GM23338 (cell line): ENCODE measurements around the gene GCSH. TPM values are rescaled to one million over a fixed set of nuclear protein-coding genes. Genes with fewer than 3 reads are reported as not detected.

ENCODE experiments used
- ATAC-seq: fragments of 200-7000 bp; cut with Tn5 transposase; 3 replicates; pipeline ENCODE4 v1.9.1; 2020
- DNase-seq: peaks from one replicate; pipeline ENCODE4 v3.0.0-alpha.2; 2015; ENCODE audit warnings: low spot score
- H2AFZ ChIP-seq: fragments of 200-600 bp; sonication (generic); 2 replicates; pipeline ENCODE4 v1.8.0; 2016; ENCODE audit warnings: antibody characterized with exemption, mild to moderate bottlenecking, moderate library complexity
- H3F3A ChIP-seq: fragments of 200-600 bp; sonication (generic); replicated peaks from 2 replicates; pipeline ENCODE4 v1.8.0; 2017; ENCODE audit warnings: antibody characterized with exemption, mixed run types, low read depth
- H3K27ac ChIP-seq: fragments of 200-600 bp; sonication (generic); 2 replicates; pipeline ENCODE4 v1.6.1; 2016; ENCODE audit warnings: low read depth
- H3K27me3 ChIP-seq: fragments of 200-600 bp; sonication (generic); 2 replicates; pipeline ENCODE4 v1.8.0; 2016; ENCODE audit warnings: mild to moderate bottlenecking, mixed run types, moderate library complexity; ENCODE audit not compliant: insufficient read depth
- H3K36me3 ChIP-seq: fragments of 200-600 bp; sonication (generic); 2 replicates; pipeline ENCODE4 v1.8.0; 2016; ENCODE audit warnings: mild to moderate bottlenecking; ENCODE audit not compliant: insufficient read depth
- H3K4me1 ChIP-seq: fragments of 200-600 bp; sonication (generic); 2 replicates; pipeline ENCODE4 v1.8.0; 2016; ENCODE audit warnings: mild to moderate bottlenecking, moderate library complexity; ENCODE audit not compliant: insufficient read depth
- H3K4me2 ChIP-seq: fragments of 200-600 bp; sonication (generic); 2 replicates; pipeline ENCODE4 v1.7.1; 2017; ENCODE audit warnings: mixed run types
- H3K4me3 ChIP-seq: fragments of 200-600 bp; sonication (generic); 2 replicates; pipeline ENCODE4 v1.6.1; 2016; ENCODE audit warnings: mixed run types
- H3K79me2 ChIP-seq: fragments of 200-600 bp; sonication (generic); replicated peaks from 2 replicates; pipeline ENCODE4 v1.8.0; 2017; ENCODE audit warnings: mild to moderate bottlenecking; ENCODE audit not compliant: insufficient read depth
- H3K9me2 ChIP-seq: fragments of 200-600 bp; sonication (generic); 2 replicates; pipeline ENCODE4 v1.8.0; 2017; ENCODE audit not compliant: insufficient read depth
- H4K20me1 ChIP-seq: fragments of 200-600 bp; sonication (generic); replicated peaks from 2 replicates; pipeline ENCODE4 v1.8.0; 2017; ENCODE audit warnings: mild to moderate bottlenecking; ENCODE audit not compliant: insufficient read depth
- H3K27ac Mint-ChIP-seq: 2 replicates; pipeline ENCODE4 v1.8.0; 2020; ENCODE audit warnings: inconsistent platforms, mild to moderate bottlenecking, moderate library complexity, mixed read lengths
- H3K27me3 Mint-ChIP-seq: 3 replicates; pipeline ENCODE4 v1.8.0; 2022; ENCODE audit warnings: low read depth, mild to moderate bottlenecking, moderate library complexity, mixed read lengths, inconsistent platforms; ENCODE audit not compliant: insufficient read depth, poor library complexity
- H3K36me3 Mint-ChIP-seq: 3 replicates; pipeline ENCODE4 v1.8.0; 2021; ENCODE audit warnings: low read depth, mild to moderate bottlenecking, inconsistent platforms, moderate library complexity, mixed read lengths
- H3K4me1 Mint-ChIP-seq: 3 replicates; pipeline ENCODE4 v1.8.0; 2020; ENCODE audit warnings: mild to moderate bottlenecking, inconsistent platforms, mixed read lengths
- H3K4me3 Mint-ChIP-seq: 3 replicates; pipeline ENCODE4 v1.8.0; 2021; ENCODE audit warnings: moderate library complexity, mild to moderate bottlenecking, inconsistent platforms, mixed read lengths
- H3K9me3 Mint-ChIP-seq: 3 replicates; pipeline ENCODE4 v1.8.0; 2020; ENCODE audit warnings: moderate library complexity, mild to moderate bottlenecking, inconsistent platforms, mixed read lengths
- CREB1 ChIP-seq: fragments of 250-450 bp; sonication (Bioruptor Pico); IDR thresholded peaks from 2 replicates; pipeline ENCODE4 v1.5.0; 2020; ENCODE audit warnings: low read depth, mild to moderate bottlenecking, moderate library complexity
- CTCF ChIP-seq, 2 experiments: fragments of 200-600 bp in 1 of 2; sonication (generic) in 1 of 2; conservative IDR thresholded peaks; 2 replicates each; pipeline versions ENCODE4 v1.5.1 to v1.6.1; 2016 to 2017; ENCODE audit warnings: antibody characterized with exemption in 2 of 2, low read depth in 2 of 2, mild to moderate bottlenecking in 2 of 2, moderate library complexity in 1 of 2
- EZH2phosphoT487 ChIP-seq: fragments of 200-600 bp; sonication (generic); IDR thresholded peaks from one replicate; pipeline ENCODE4 v1.8.1; 2018; ENCODE audit warnings: antibody characterized with exemption; ENCODE audit not compliant: unreplicated experiment
- JUNB ChIP-seq: IDR thresholded peaks from one replicate; pipeline ENCODE4 v1.6.1; 2016; ENCODE audit warnings: antibody characterized with exemption; ENCODE audit not compliant: unreplicated experiment
- STAT1 ChIP-seq: IDR thresholded peaks from one replicate; pipeline ENCODE4 v1.6.1; 2016; ENCODE audit warnings: antibody characterized with exemption; ENCODE audit not compliant: unreplicated experiment
- ZNF462 ChIP-seq: fragments of 250-450 bp; sonication (Bioruptor Pico); IDR thresholded peaks from 2 replicates; pipeline ENCODE4 v1.5.0; 2020; ENCODE audit warnings: mild to moderate bottlenecking, moderate library complexity
- polyA plus RNA-seq: library from polyadenylated mRNA; unstranded; fragments of >200 nt; fragmentation: Nextera tagmentation; extraction: Ambion mirVana; gene quantifications from 2 replicates; pipeline ENCODE4 v1.2.1, GENCODE V29; 2016
- total RNA-seq: library from RNA; depleted of rRNA; stranded (reverse); fragments of >200 nt; shearing (Covaris generic); gene quantifications from 2 replicates; pipeline ENCODE4 v1.2.3, GENCODE V29; 2014
- TF ChIP-seq, protein P1 (sequence below): IDR thresholded peaks from one replicate; pipeline ENCODE4 v1.6.1; 2018; ENCODE audit warnings: antibody characterized with exemption; ENCODE audit not compliant: unreplicated experiment
- TF ChIP-seq, protein P2 (sequence below): IDR thresholded peaks from 2 replicates; pipeline ENCODE4 v1.6.1; 2016; ENCODE audit warnings: antibody characterized with exemption

GCSH gene
- total and polyA plus RNA-seq, 2 experiments from 2014 or later = 118 to 389 TPM

DNA sequence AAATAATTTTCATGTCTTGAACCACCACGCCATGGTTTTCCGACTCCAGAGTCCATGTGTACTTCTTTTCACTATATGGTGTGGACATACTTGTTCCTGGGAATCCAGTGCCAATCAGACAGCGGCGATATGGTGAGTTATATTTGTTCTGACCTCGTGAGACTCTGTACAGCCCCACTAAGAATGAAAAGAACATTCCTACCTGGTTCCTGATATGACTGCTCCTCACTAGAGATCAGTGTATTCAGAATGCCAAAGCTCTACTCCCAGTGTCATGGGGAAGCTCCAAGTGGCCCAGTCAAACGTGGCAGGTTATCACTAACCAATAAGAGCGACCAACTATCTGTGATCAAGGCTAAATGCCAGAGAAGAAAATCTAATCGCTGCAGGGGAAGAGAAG is 25.2 kb downstream of the GCSH start (continued):
- TF ChIP-seq ZNF462 (CRISPR knock-in tag) (no peak), JUNB (no peak), CTCF (conservative IDR thresholded peaks at IDR 0.05; ENCODE audit: low read depth in 2 of 2) (no peak)

DNA sequence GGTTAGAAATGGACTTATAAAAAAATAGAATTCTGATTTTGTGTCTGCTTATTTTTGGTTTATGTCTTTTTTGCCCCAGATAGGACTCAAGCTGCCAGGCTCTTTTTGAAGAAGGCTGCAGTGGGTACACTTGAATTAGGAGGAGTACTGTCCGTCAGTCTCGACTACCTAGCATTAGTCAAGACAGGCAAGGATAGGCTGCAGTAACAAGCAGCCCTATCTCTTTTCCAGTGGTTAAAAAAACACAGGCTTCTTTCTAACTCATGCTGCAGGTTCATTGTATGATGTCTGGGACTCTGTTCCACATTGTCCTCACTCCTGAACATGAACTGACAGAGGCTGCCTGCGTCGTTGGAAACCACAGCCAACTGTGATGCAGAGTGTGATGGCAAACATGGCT is 27.1 kb downstream of the GCSH start:
- Histone ChIP-seq H3K36me3 (no peaks in the 10 kb centered on the region), H3K79me2 (no peaks in the 10 kb centered on the region), H3K4me1 (peaks cover 9% of the 10 kb centered on the region; the same call in 1 of the 2 replicates), H3K9me2 (no peaks in the 10 kb centered on the region), H3K27me3 (no peaks in the 10 kb centered on the region), H3K4me3 (no peak overlapping the region), H2AFZ (no peak overlapping the region), H3K4me2 (no peak overlapping the region), H3F3A (no peaks in the 10 kb centered on the region), H4K20me1 (no peaks in the 10 kb centered on the region), H3K27ac (no peak overlapping the region)
- no peaks in the 10 kb centered on the region for H3K36me3 Mint-ChIP-seq
- H3K4me1 Mint-ChIP-seq = peaks cover 14% of the 10 kb centered on the region
- DNase-seq (no peak), ATAC-seq (no peak)
- H3K27me3 Mint-ChIP-seq = peaks cover 2% of the 10 kb centered on the region
- no peak overlapping the region for H3K4me3 Mint-ChIP-seq
- no peaks in the 10 kb centered on the region for H3K9me3 Mint-ChIP-seq
- no peak overlapping the region for H3K27ac Mint-ChIP-seq
- TF ChIP-seq CREB1 (CRISPR knock-in tag) = no peak
- TF ChIP-seq STAT1 = no peak
- no peak for TF ChIP-seq EZH2phosphoT487
- TF ChIP-seq, protein P1, sequence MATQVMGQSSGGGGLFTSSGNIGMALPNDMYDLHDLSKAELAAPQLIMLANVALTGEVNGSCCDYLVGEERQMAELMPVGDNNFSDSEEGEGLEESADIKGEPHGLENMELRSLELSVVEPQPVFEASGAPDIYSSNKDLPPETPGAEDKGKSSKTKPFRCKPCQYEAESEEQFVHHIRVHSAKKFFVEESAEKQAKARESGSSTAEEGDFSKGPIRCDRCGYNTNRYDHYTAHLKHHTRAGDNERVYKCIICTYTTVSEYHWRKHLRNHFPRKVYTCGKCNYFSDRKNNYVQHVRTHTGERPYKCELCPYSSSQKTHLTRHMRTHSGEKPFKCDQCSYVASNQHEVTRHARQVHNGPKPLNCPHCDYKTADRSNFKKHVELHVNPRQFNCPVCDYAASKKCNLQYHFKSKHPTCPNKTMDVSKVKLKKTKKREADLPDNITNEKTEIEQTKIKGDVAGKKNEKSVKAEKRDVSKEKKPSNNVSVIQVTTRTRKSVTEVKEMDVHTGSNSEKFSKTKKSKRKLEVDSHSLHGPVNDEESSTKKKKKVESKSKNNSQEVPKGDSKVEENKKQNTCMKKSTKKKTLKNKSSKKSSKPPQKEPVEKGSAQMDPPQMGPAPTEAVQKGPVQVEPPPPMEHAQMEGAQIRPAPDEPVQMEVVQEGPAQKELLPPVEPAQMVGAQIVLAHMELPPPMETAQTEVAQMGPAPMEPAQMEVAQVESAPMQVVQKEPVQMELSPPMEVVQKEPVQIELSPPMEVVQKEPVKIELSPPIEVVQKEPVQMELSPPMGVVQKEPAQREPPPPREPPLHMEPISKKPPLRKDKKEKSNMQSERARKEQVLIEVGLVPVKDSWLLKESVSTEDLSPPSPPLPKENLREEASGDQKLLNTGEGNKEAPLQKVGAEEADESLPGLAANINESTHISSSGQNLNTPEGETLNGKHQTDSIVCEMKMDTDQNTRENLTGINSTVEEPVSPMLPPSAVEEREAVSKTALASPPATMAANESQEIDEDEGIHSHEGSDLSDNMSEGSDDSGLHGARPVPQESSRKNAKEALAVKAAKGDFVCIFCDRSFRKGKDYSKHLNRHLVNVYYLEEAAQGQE = no peak
- TF ChIP-seq, protein P2, sequence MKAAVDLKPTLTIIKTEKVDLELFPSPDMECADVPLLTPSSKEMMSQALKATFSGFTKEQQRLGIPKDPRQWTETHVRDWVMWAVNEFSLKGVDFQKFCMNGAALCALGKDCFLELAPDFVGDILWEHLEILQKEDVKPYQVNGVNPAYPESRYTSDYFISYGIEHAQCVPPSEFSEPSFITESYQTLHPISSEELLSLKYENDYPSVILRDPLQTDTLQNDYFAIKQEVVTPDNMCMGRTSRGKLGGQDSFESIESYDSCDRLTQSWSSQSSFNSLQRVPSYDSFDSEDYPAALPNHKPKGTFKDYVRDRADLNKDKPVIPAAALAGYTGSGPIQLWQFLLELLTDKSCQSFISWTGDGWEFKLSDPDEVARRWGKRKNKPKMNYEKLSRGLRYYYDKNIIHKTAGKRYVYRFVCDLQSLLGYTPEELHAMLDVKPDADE = no peak
